ENCODE measurements around the gene FLOT1.

DNA sequence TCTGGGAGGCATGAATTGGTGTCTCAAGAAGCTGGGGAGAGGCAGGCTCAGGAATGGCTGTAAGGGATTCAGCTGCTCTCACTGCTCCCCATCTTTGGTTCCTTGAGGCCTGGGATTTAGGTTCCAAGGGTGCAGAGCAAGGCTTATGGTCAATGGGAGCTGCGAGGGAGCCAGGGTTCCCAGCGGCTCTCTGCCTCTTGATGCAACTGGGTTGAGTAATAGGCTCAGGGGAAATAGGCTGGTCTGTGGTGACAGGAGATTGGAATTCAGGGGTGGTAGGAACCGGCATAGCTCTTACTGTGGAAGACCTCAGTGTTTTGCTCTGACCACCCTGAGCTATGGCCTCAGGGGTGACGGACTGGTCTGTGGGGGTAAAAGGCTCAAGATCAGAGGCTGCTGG lies 38.7 kb downstream of the FLOT1 start:
- TF ChIP-seq CTCF (IDR thresholded peaks at IDR 0.05) = no peak
- TF ChIP-seq RCOR1 (IDR thresholded peaks at IDR 0.05; ENCODE audit: low read depth, low read length) = no peak
- no peak for TF ChIP-seq HDAC2 (IDR thresholded peaks at IDR 0.05)
- no peak for TF ChIP-seq EP300 (IDR thresholded peaks at IDR 0.05)
- TF ChIP-seq FOXS1 (CRISPR knock-in tag; IDR thresholded peaks at IDR 0.05) = no peak
- TF ChIP-seq SREBF2 (IDR thresholded peaks at IDR 0.05) = no peak

Data from A549 (cell line).